HUES64 (cell line): ENCODE data around the gene SPATA12.
A peak's percentile ranks its signal among the peaks of the same experiment; 100 is the strongest.

Experiments
- H3K27ac ChIP-seq: 2 replicates; pipeline ENCODE4 v1.7.0; 2013; ENCODE audit warnings: low read depth, low read length, inconsistent platforms
- H3K27me3 ChIP-seq: 2 replicates; pipeline ENCODE4 v1.6.1; 2013; ENCODE audit warnings: mild to moderate bottlenecking, low read length; ENCODE audit not compliant: insufficient read depth
- H3K36me3 ChIP-seq: 2 replicates; pipeline ENCODE4 v1.6.1; 2013; ENCODE audit warnings: mild to moderate bottlenecking, low read length; ENCODE audit not compliant: insufficient read depth
- H3K4me1 ChIP-seq: 2 replicates; pipeline ENCODE4 v1.6.1; 2013; ENCODE audit warnings: mild to moderate bottlenecking, low read length, moderate library complexity; ENCODE audit not compliant: insufficient read depth
- H3K4me3 ChIP-seq: 2 replicates; pipeline ENCODE4 v1.5.1; 2013; ENCODE audit warnings: mild to moderate bottlenecking, low read length, moderate library complexity
- H3K9ac ChIP-seq: 2 replicates; pipeline ENCODE4 v1.6.1; 2013; ENCODE audit warnings: mild to moderate bottlenecking, low read depth, low read length
- H3K9me3 ChIP-seq: 2 replicates; pipeline ENCODE4 v1.6.1; 2013; ENCODE audit warnings: low read depth, low read length; ENCODE audit not compliant: insufficient read depth
- WGBS: fragments of 150-250, 120-280 bp; methylation state at CpG from one replicate; pipeline ENCODE4 v1.1.7; 2013; ENCODE audit warnings: missing lambda C conversion rate; 5-methylcytosine and 5-hydroxymethylcytosine counted together

Gene SPATA12

DNA sequence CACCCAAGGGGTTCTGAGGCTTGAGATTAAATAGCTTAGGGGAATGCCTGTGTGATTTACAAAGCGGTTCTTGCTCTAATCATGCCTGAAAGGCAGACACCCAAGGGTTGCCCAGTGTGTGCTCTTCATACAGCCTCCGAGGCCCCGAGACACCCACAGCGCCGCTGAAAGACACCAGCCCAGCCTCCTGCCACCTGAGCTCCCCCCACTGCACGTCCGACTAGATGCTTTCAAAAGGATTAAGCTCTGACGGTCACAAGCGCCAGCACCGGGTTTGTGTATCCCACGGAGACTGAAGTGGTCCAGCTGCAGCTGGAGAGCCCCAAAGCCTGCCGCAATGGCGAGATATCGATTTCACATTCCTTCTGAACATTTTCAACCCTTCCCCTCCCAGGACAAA, 50.3 kb downstream of the SPATA12 start:
- Histone ChIP-seq H3K9ac (peak overlapping the region; percentile 33; the same call in 1 of the 2 replicates), H3K27ac (peak overlapping the region; percentile 20; the same call in 1 of the 2 replicates), H3K4me1 (peaks cover 34% of the 10 kb centered on the region), H3K9me3 (no peaks in the 10 kb centered on the region), H3K4me3 (no peak overlapping the region), H3K36me3 (peaks cover 87% of the 10 kb centered on the region), H3K27me3 (no peaks in the 10 kb centered on the region)
- WGBS = 87% methylated on average over 14 of the region's 14 CpGs

DNA sequence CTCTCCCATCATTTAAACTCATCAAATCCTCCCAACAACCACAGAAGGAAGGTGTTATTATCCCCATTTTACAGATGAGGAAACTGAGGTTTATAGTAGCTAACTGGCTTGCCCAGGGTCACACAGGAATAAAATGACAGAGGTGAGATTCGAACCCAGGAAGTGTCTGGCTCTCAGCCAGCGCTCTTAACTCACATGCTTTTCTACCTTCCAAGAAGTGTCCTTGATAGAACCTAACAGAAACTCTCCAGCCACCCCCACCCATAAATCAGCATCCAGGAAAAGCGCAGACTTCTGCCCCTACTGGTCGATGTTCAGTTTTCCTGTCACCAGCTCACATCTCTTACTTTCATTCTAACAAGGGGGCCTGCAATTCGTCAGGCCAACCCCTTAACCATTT, 51.7 kb downstream of the SPATA12 start:
- H3K36me3 ChIP-seq = peaks cover 78% of the 10 kb centered on the region
- peaks cover 35% of the 10 kb centered on the region for H3K4me1 ChIP-seq
- H3K27me3 ChIP-seq = no peaks in the 10 kb centered on the region
- no peaks in the 10 kb centered on the region for H3K9me3 ChIP-seq
- 80% methylated on average over 5 of the region's 5 CpGs for WGBS
- H3K4me3 ChIP-seq = no peak overlapping the region
- no peak overlapping the region for H3K27ac ChIP-seq
- H3K9ac ChIP-seq = no peak overlapping the region

DNA sequence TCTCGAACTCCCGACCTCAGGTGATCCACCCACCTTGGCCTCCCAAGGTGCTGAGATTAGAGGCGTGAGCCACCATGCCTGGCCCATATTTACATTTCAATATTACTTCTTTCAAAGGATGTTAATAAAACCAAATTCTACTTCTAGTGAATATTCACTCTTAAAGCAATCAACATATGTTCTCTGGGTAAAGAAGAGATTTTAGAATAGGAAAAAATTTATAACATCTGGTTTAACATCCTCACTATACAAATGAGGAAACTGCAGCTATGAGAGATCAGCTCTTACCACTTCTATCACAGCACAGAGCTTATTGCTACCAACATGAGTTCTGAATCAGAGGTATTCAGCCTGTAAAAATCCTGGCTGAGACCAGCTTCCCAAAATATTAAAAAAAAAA, 56.0 kb downstream of the SPATA12 start:
- no peak overlapping the region for H3K27ac ChIP-seq
- 89% methylated on average over 3 of the region's 3 CpGs for WGBS
- H3K4me3 ChIP-seq = no peak overlapping the region
- H3K4me1 ChIP-seq = peaks cover 21% of the 10 kb centered on the region
- no peak overlapping the region for H3K9ac ChIP-seq
- H3K36me3 ChIP-seq = peaks cover 62% of the 10 kb centered on the region
- no peaks in the 10 kb centered on the region for H3K27me3 ChIP-seq
- no peaks in the 10 kb centered on the region for H3K9me3 ChIP-seq

DNA sequence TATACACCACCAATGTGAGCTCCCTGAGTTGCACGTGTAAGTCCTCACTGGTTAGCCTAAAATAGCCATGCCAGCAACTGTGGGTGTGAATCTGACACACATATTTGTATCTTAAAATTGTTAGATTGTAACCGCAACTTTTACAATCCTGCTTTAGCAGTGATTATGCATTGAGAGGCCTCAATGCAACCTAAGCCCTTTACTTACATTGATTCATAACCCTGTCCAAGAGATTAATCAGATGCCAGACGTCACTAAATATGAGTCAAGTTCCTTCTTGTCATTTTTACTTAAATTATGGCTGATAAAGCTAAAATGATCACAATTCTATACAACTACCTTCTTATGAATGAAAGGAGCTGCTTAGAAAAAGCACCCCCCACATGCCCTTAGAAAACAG, 57.8 kb downstream of the SPATA12 start:
- Histone ChIP-seq H3K36me3 (peaks cover 48% of the 10 kb centered on the region), H3K27ac (no peak overlapping the region), H3K4me1 (peaks cover 19% of the 10 kb centered on the region), H3K4me3 (no peak overlapping the region), H3K9me3 (no peaks in the 10 kb centered on the region), H3K27me3 (no peaks in the 10 kb centered on the region), H3K9ac (no peak overlapping the region)
- WGBS = 60% methylated on average over 3 of the region's 3 CpGs

DNA sequence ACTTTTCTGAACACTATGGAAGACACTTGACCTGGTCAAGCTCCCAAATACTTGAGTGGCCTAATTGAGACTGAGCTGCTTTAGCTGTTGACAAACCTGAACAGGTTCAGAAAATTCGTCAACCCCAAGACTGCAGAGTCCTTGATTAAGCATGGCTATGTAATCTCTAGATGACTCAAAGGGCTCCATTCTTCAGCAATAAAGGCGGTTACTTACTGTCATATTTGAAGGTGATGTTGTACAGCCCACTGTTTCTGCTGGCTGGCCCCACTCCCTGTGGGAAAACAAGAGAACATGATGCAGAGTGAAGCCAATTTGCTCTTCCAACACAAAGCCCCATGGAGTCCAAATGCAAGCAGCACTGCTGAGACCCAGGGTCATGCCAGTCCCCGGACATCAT, 59.6 kb downstream of the SPATA12 start:
- no peak overlapping the region for H3K4me3 ChIP-seq
- H3K27me3 ChIP-seq = no peaks in the 10 kb centered on the region
- no peak overlapping the region for H3K27ac ChIP-seq
- no peak overlapping the region for H3K9ac ChIP-seq
- 93% methylated on average over 3 of the region's 3 CpGs for WGBS
- H3K4me1 ChIP-seq = peaks cover 28% of the 10 kb centered on the region
- H3K36me3 ChIP-seq = peaks cover 34% of the 10 kb centered on the region
- H3K9me3 ChIP-seq = no peaks in the 10 kb centered on the region

DNA sequence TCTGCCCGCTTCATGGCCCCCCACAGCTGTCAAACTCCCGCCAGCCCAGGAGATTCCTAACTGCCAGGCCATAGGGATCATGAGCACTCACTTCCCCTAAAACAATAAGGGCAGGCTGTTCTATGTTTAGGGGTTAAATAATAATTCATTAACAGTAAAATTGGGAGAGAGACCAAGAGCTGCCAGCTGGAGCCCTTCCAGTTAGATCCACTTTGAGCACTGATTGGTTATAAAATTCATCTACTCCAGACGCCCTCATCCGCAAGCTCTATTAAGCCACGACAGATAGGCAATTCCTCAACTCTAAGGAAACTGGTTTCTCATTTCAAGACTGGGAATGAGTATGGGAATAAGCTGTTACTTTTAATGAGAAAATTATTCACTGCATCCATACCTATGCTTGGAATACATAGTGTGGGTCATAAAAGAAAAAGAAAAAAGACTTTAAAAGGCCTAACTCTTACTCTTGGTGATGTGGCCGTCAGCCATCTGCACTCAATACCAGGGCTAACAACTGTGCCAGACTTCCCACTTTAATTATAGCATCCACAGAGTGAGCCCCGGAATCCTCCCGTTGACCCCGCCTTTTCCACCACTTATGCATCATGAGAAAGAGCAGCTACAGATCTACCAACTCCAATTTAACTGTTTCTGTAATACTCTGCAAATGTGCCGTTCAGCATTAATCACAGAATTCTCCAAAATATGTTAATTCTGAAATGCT, 60.1 kb downstream of the SPATA12 start:
- Histone ChIP-seq H3K4me3 (no peak overlapping the region), H3K4me1 (peaks cover 28% of the 10 kb centered on the region), H3K27me3 (peaks cover 3% of the 10 kb centered on the region; the same call in 1 of the 2 replicates), H3K9ac (no peak overlapping the region), H3K27ac (no peak overlapping the region), H3K9me3 (no peaks in the 10 kb centered on the region), H3K36me3 (peaks cover 28% of the 10 kb centered on the region; the same call in 1 of the 2 replicates)
- 94% methylated on average over 9 of the region's 10 CpGs for WGBS
